GM12864 (cell line): ENCODE data around the gene PDGFA.

Experiments used
- DNase-seq: peaks from one replicate; pipeline ENCODE4 v3.0.0-alpha.2; 2011; ENCODE audit warnings: low read depth
- H3K4me3 ChIP-seq: 2 replicates; pipeline ENCODE4 v1.5.1; 2011; ENCODE audit warnings: mild to moderate bottlenecking, low read depth, low read length, control low read depth
- TF ChIP-seq, protein P1 (sequence below): IDR thresholded peaks from 2 replicates; pipeline ENCODE4 v1.5.1; 2011; ENCODE audit warnings: low read depth, mild to moderate bottlenecking, moderate library complexity, low read length, control low read depth, inconsistent platforms; ENCODE audit errors: missing control alignments

Gene PDGFA

GRCh38 chr7:496528-497295 is 22.9 kb downstream of the PDGFA start:
- DNase-seq = no peak
- H3K4me3 ChIP-seq = no peak overlapping the region
- TF ChIP-seq, protein P1, sequence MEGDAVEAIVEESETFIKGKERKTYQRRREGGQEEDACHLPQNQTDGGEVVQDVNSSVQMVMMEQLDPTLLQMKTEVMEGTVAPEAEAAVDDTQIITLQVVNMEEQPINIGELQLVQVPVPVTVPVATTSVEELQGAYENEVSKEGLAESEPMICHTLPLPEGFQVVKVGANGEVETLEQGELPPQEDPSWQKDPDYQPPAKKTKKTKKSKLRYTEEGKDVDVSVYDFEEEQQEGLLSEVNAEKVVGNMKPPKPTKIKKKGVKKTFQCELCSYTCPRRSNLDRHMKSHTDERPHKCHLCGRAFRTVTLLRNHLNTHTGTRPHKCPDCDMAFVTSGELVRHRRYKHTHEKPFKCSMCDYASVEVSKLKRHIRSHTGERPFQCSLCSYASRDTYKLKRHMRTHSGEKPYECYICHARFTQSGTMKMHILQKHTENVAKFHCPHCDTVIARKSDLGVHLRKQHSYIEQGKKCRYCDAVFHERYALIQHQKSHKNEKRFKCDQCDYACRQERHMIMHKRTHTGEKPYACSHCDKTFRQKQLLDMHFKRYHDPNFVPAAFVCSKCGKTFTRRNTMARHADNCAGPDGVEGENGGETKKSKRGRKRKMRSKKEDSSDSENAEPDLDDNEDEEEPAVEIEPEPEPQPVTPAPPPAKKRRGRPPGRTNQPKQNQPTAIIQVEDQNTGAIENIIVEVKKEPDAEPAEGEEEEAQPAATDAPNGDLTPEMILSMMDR = no peak

DNA sequence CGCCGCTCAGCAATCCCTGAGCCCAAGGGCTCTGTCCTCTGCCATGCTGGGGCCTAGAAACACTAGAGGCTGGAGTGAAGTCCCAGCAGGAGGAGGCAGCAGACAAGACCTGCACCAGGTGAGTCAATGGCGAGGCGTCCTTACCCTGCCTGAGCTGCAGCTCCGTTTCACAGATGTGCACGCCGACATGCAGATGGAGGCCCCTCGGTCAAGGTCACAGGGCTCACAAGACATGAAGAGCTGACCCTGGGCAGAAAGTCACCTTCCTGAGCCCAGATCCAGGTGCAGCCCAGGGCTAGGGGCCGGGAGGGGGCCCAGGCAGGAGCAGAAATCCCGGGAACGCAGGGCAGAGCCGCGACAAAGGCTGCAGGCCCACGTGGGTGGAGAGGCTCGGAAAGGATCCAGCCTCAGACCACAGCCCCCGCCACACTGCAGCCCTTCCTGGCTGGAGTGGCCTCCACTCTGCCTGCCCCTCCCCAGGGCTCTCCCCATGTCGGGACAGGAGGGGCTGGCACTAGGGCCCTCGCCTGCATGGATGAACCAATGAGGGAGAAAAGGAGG is 23.8 kb downstream of the PDGFA start:
- TF ChIP-seq, protein P1 = no peak
- no peak for DNase-seq
- no peak overlapping the region for H3K4me3 ChIP-seq

DNA sequence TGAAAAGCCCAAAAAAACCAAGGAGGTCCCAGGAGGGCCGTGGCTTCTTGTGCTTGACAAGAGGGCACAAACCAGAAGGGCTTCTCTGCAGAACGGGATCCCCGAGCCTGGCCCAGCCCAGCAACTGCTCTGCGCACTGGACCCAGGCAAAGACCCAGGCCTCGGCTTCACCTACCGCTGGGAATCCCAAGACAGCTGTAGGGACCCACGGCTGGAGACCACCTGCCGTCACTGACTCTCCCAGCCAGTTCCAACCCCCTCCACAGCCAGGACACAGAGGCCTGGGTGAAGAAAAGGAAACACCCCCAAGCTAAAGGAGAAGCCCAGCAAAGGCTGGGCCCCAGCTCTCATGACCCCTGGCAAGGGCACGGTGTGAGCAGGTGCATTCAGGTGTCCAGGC is 24.3 kb downstream of the PDGFA start:
- TF ChIP-seq, protein P1 = no peak
- no peak for DNase-seq
- no peak overlapping the region for H3K4me3 ChIP-seq

DNA sequence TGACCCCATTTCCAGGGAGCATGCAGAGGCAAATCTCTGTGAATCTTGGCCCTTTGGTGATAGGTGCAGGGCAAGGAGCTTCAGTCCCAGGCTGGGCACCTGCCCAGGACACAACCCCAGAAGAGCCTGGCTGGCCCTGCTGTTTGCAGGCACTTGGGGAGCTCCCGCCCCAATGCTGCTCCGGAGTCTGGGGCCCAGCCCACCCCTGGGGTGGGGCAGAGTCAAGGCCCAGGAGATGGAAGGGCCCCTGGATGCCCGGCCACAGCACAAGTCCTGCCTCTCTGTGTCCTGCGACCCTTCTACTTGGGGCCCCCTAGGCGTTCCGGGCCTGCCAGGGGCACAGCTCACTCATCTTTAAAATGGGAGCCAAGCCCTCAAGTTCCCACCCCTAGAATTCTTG is 24.7 kb downstream of the PDGFA start:
- TF ChIP-seq, protein P1 = no peak
- no peak for DNase-seq
- no peak overlapping the region for H3K4me3 ChIP-seq

DNA sequence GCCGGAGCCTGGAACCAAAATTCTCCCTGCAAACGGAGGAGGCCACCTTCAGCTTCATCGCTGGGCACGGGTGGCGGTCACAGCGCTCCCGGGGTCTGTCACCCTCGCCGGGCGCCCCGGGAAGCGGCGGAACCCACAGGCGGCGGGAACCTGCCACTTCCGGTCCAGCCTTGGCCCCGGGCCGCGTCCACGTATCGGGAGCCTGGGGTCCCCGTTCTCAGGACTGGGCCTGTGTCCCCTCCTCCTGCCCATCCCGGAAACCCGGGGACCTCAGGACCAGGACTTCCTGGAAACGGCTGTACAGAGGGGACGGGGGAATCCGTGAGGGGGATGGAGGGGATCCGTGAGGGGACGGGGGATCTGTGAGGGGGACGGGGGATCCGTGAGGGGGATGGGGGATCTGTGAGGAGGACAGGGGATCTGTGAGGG is 25.4 kb downstream of the PDGFA start:
- TF ChIP-seq, protein P1 = no peak
- no peak for DNase-seq
- no peak overlapping the region for H3K4me3 ChIP-seq

- TF ChIP-seq, protein P1 = no peak
- no peak for DNase-seq
- no peak overlapping the region for H3K4me3 ChIP-seq
Observed at GRCh38 chr7:493661-494251, 25.9 kb downstream of the PDGFA start.
